WTC11 (cell line): ENCODE results near the gene EMC1. TPM values are rescaled to one million over a fixed set of nuclear protein-coding genes. Genes with fewer than 3 reads are reported as not detected.

ENCODE experiments used
- ATAC-seq: fragments of 200-7000 bp; cut with Tn5 transposase; 2 replicates; pipeline ENCODE4 v1.10.0; 2021; ENCODE audit warnings: mild to moderate bottlenecking, moderate library complexity
- CTCF ChIA-PET: fragments of 300-600 bp; sonication (Branson Sonifier 250); formaldehyde crosslinking; loops from one replicate; lab custom pipeline; 2021; ENCODE audit warnings: antibody characterized with exemption; lab: Charles Lee
- POLR2A ChIA-PET: fragments of 350-600 bp; sonication (Branson Sonifier 250); formaldehyde crosslinking; loops from one replicate; lab custom pipeline; 2021; ENCODE audit warnings: antibody characterized with exemption; lab: Charles Lee
- DNase-seq: peaks from one replicate; pipeline ENCODE4 v3.0.0; 2021; ENCODE audit warnings: low spot score
- H3K27ac Mint-ChIP-seq: 2 replicates; pipeline ENCODE4 v1.8.0; 2021; ENCODE audit warnings: mixed read lengths
- H3K27me3 Mint-ChIP-seq: 2 replicates; pipeline ENCODE4 v1.8.0; 2021; ENCODE audit warnings: low read depth, mild to moderate bottlenecking, moderate library complexity, mixed read lengths
- H3K36me3 Mint-ChIP-seq: 2 replicates; pipeline ENCODE4 v1.8.0; 2021; ENCODE audit warnings: mixed read lengths
- H3K4me1 Mint-ChIP-seq: 2 replicates; pipeline ENCODE4 v1.8.0; 2022; ENCODE audit warnings: mixed read lengths
- H3K4me3 Mint-ChIP-seq: 2 replicates; pipeline ENCODE4 v1.8.0; 2021; ENCODE audit warnings: mild to moderate bottlenecking, moderate library complexity, mixed read lengths
- H3K9me3 Mint-ChIP-seq: 2 replicates; pipeline ENCODE4 v1.8.0; 2021; ENCODE audit warnings: mixed read lengths
- ELF4 ChIP-seq: sonication (generic); formaldehyde crosslinking; IDR thresholded peaks from 2 replicates; pipeline ENCODE4 v1.8.1; 2022; ENCODE audit warnings: low read depth, mild to moderate bottlenecking, moderate library complexity, missing genetic modification reagents
- JUN ChIP-seq: sonication (generic); formaldehyde crosslinking; IDR thresholded peaks from 2 replicates; pipeline ENCODE4 v1.8.0; 2023; ENCODE audit warnings: mild to moderate bottlenecking, missing genetic modification reagents
- MAX ChIP-seq: sonication (generic); formaldehyde crosslinking; IDR thresholded peaks from 2 replicates; pipeline ENCODE4 v1.8.0; 2022; ENCODE audit warnings: mild to moderate bottlenecking, missing genetic modification reagents
- PREB ChIP-seq: sonication (generic); formaldehyde crosslinking; IDR thresholded peaks from 2 replicates; pipeline ENCODE4 v1.8.1; 2022; ENCODE audit warnings: mild to moderate bottlenecking, missing genetic modification reagents, moderate library complexity, borderline replicate concordance
- TP53 ChIP-seq: sonication (generic); formaldehyde crosslinking; IDR thresholded peaks from 2 replicates; pipeline ENCODE4 v1.8.1; 2023; ENCODE audit warnings: mild to moderate bottlenecking, missing genetic modification reagents
- ZNF423 ChIP-seq: fragments of 250-450 bp; sonication (Bioruptor Pico); IDR thresholded peaks from 2 replicates; pipeline ENCODE4 v2.1.2; 2022; ENCODE audit warnings: mild to moderate bottlenecking, moderate library complexity
- ZNF512 ChIP-seq: sonication (generic); formaldehyde crosslinking; IDR thresholded peaks from 2 replicates; pipeline ENCODE4 v1.8.1; 2022; ENCODE audit warnings: missing genetic modification reagents, borderline replicate concordance
- total RNA-seq: library from RNA; stranded (reverse); gene quantifications from 3 replicates; pipeline ENCODE4 v1.2.3, GENCODE V29; 2021

Gene EMC1
- total RNA-seq, 1 experiment from 2014 or later, result 53.5 TPM

GRCh38 chr1:19166066-19166465, 85.3 kb downstream of the EMC1 start:
- no peak overlapping the region for H3K27ac Mint-ChIP-seq
- DNase-seq (no peak), ATAC-seq (no peak)
- H3K4me1 Mint-ChIP-seq, result no peaks in the 10 kb centered on the region
- H3K9me3 Mint-ChIP-seq, result no peaks in the 10 kb centered on the region
- TF ChIP-seq PREB (no peak), ZNF423 (no peak), TP53 (CRISPR knock-in tag) (no peak), ZNF512 (CRISPR knock-in tag) (no peak), MAX (CRISPR knock-in tag) (no peak), JUN (CRISPR knock-in tag) (no peak), ELF4 (CRISPR knock-in tag) (no peak)
- H3K27me3 Mint-ChIP-seq, result no peaks in the 10 kb centered on the region
- peaks cover 96% of the 10 kb centered on the region for H3K36me3 Mint-ChIP-seq
- POLR2A ChIA-PET, result interaction anchor here (0.6 kb wide), 1 partner anchor 91 kb away, joined by 6 read pairs; no protein-coding TSS in a partner anchor
- H3K4me3 Mint-ChIP-seq, result no peak overlapping the region
- CTCF ChIA-PET, result interaction anchor here (0.9 to 1.5 kb wide), 2 partner anchors 10 to 75 kb away, joined by 3 to 4 read pairs; no protein-coding TSS in a partner anchor

Other genes with a start within 250 kb of the EMC1 start
- gene UBR4, start 41.3 kb downstream of the EMC1 start, total RNA-seq, result 127 to 179 TPM (median 136 TPM) in 3 replicates
- gene MRTO4, start 281 bp upstream of the EMC1 start, total RNA-seq, result 40.9 to 54.6 TPM (median 43.0 TPM) in 3 replicates
- 1.3 to 1.5 TPM (median 1.5 TPM) in 3 replicates for gene AKR7A3, start 37.2 kb upstream of the EMC1 start, total RNA-seq
- 43.4 to 51.6 TPM (median 50.6 TPM) in 3 replicates for gene AKR7A2, start 60.6 kb upstream of the EMC1 start, total RNA-seq
- 12.8 to 14.2 TPM (median 14.1 TPM) in 3 replicates for gene SLC66A1, start 60.8 kb upstream of the EMC1 start, total RNA-seq
- gene CAPZB, start 234.0 kb upstream of the EMC1 start, total RNA-seq, result 348 to 380 TPM (median 363 TPM) in 3 replicates